ENCODE data around the gene SPOCK2. TPM values are rescaled to one million over a fixed set of nuclear protein-coding genes. Genes with fewer than 3 reads are reported as not detected.

The SPOCK2 gene
- polyA plus RNA-seq, 1 donor from 2014 or later: 65.5 TPM

- Mint-ChIP-seq H3K36me3 (peaks cover 8% of the 10 kb centered on the region), H3K27me3 (no peaks in the 10 kb centered on the region), H3K4me1 (peaks cover 0 to 15% (median 3%) of the 10 kb centered on the region in 3 donors), H3K4me3 (no peak overlapping the region), H3K27ac (peak overlapping the region in 2 of 3 donors; percentile 47 to 68), H3K9me3 (no peaks in the 10 kb centered on the region)
Measured at GRCh38 chr10:72063703-72064391, 24.5 kb downstream of the SPOCK2 start.

- Mint-ChIP-seq H3K9me3 (no peaks in the 10 kb centered on the region), H3K27me3 (no peaks in the 10 kb centered on the region), H3K27ac (peak overlapping the region in 2 of 3 donors; percentile 47 to 64), H3K4me1 (peaks cover 0 to 15% (median 3%) of the 10 kb centered on the region in 3 donors), H3K4me3 (peak overlapping the region in 1 of 4 donors; percentile 80), H3K36me3 (peaks cover 8% of the 10 kb centered on the region)
Measured at GRCh38 chr10:72062832-72063702, 25.3 kb downstream of the SPOCK2 start.

GRCh38 chr10:72062382-72062781, 26.0 kb downstream of the SPOCK2 start:
- Mint-ChIP-seq H3K4me3 (peak overlapping the region in 1 of 4 donors; percentile 17), H3K4me1 (peaks cover 0 to 15% (median 3%) of the 10 kb centered on the region in 3 donors), H3K9me3 (no peaks in the 10 kb centered on the region), H3K36me3 (peaks cover 8% of the 10 kb centered on the region), H3K27ac (peak overlapping the region; percentile 23 to 73 (median 47)), H3K27me3 (no peaks in the 10 kb centered on the region)

GRCh38 chr10:72061930-72062329, 26.4 kb downstream of the SPOCK2 start:
- Mint-ChIP-seq H3K27ac (peak overlapping the region; percentile 23 to 73 (median 71)), H3K27me3 (no peaks in the 10 kb centered on the region), H3K36me3 (peaks cover 8% of the 10 kb centered on the region), H3K4me1 (peaks cover 0 to 16% (median 3%) of the 10 kb centered on the region in 3 donors), H3K4me3 (peak overlapping the region in 1 of 4 donors; percentile 17), H3K9me3 (no peaks in the 10 kb centered on the region)

GRCh38 chr10:72061491-72061890, 26.9 kb downstream of the SPOCK2 start:
- peak overlapping the region in 1 of 4 donors; percentile 50 for H3K4me3 Mint-ChIP-seq
- no peaks in the 10 kb centered on the region for H3K27me3 Mint-ChIP-seq
- peaks cover 0 to 16% (median 3%) of the 10 kb centered on the region in 3 donors for H3K4me1 Mint-ChIP-seq
- no peaks in the 10 kb centered on the region for H3K9me3 Mint-ChIP-seq
- peak overlapping the region; percentile 71 to 92 (median 73) for H3K27ac Mint-ChIP-seq
- peaks cover 6% of the 10 kb centered on the region for H3K36me3 Mint-ChIP-seq

- Mint-ChIP-seq H3K36me3 (peaks cover 5% of the 10 kb centered on the region), H3K27ac (peak overlapping the region; percentile 40 to 73 (median 59)), H3K4me1 (peaks cover 0 to 16% (median 3%) of the 10 kb centered on the region in 3 donors), H3K9me3 (no peaks in the 10 kb centered on the region), H3K4me3 (peak overlapping the region in 2 of 4 donors; percentile 42 to 73), H3K27me3 (no peaks in the 10 kb centered on the region)
Measured at GRCh38 chr10:72059843-72060822, 28.2 kb downstream of the SPOCK2 start.

GRCh38 chr10:72058989-72059842, 29.1 kb downstream of the SPOCK2 start:
- Mint-ChIP-seq H3K9me3 (no peaks in the 10 kb centered on the region), H3K36me3 (peaks cover 5% of the 10 kb centered on the region), H3K4me3 (peak overlapping the region in 2 of 4 donors; percentile 48 to 73), H3K27ac (peak overlapping the region; percentile 40 to 73 (median 59)), H3K27me3 (no peaks in the 10 kb centered on the region), H3K4me1 (peaks cover 4 to 20% (median 8%) of the 10 kb centered on the region in 3 donors)

- peak overlapping the region in 1 of 4 donors; percentile 48 for H3K4me3 Mint-ChIP-seq
- peaks cover 4 to 20% (median 8%) of the 10 kb centered on the region in 3 donors for H3K4me1 Mint-ChIP-seq
- H3K27me3 Mint-ChIP-seq: no peaks in the 10 kb centered on the region
- no peaks in the 10 kb centered on the region for H3K9me3 Mint-ChIP-seq
- H3K27ac Mint-ChIP-seq: peak overlapping the region in 1 of 3 donors; percentile 73
- peaks cover 3% of the 10 kb centered on the region for H3K36me3 Mint-ChIP-seq
Measured at GRCh38 chr10:72058347-72058898, 29.9 kb downstream of the SPOCK2 start.

GRCh38 chr10:72056932-72057751, 31.2 kb downstream of the SPOCK2 start:
- Mint-ChIP-seq H3K27ac (peak overlapping the region in 2 of 3 donors; percentile 42 to 86), H3K4me1 (peaks cover 4 to 16% (median 8%) of the 10 kb centered on the region in 3 donors), H3K36me3 (peaks cover 2% of the 10 kb centered on the region), H3K27me3 (no peaks in the 10 kb centered on the region), H3K9me3 (no peaks in the 10 kb centered on the region), H3K4me3 (no peak overlapping the region)

- H3K27ac Mint-ChIP-seq: no peak overlapping the region
- H3K27me3 Mint-ChIP-seq: no peaks in the 10 kb centered on the region
- H3K36me3 Mint-ChIP-seq: peaks cover 2% of the 10 kb centered on the region
- H3K4me1 Mint-ChIP-seq: peaks cover 4 to 16% (median 6%) of the 10 kb centered on the region in 3 donors
- H3K9me3 Mint-ChIP-seq: no peaks in the 10 kb centered on the region
- H3K4me3 Mint-ChIP-seq: no peak overlapping the region
Measured at GRCh38 chr10:72056113-72056512, 32.2 kb downstream of the SPOCK2 start.

- peaks cover 4 to 7% (median 5%) of the 10 kb centered on the region in 3 donors for H3K4me1 Mint-ChIP-seq
- H3K36me3 Mint-ChIP-seq: peaks cover 2% of the 10 kb centered on the region
- H3K9me3 Mint-ChIP-seq: no peaks in the 10 kb centered on the region
- no peak overlapping the region for H3K27ac Mint-ChIP-seq
- no peaks in the 10 kb centered on the region for H3K27me3 Mint-ChIP-seq
- no peak overlapping the region for H3K4me3 Mint-ChIP-seq
Measured at GRCh38 chr10:72053690-72054089, 34.7 kb downstream of the SPOCK2 start.

- Mint-ChIP-seq H3K27me3 (no peaks in the 10 kb centered on the region), H3K4me3 (no peak overlapping the region), H3K27ac (no peak overlapping the region), H3K4me1 (peaks cover 4 to 8% (median 5%) of the 10 kb centered on the region in 3 donors), H3K36me3 (peaks cover 2% of the 10 kb centered on the region), H3K9me3 (peaks cover 0 to 7% (median 0%) of the 10 kb centered on the region in 3 donors)
Measured at GRCh38 chr10:72050873-72051272, 37.5 kb downstream of the SPOCK2 start.
